Measurements from ENCODE around the gene ANKRD13A. TPM values are rescaled to one million over a fixed set of nuclear protein-coding genes. Genes with fewer than 3 reads are reported as not detected.

Gene ANKRD13A
- total RNA-seq: 50.9 TPM

DNA sequence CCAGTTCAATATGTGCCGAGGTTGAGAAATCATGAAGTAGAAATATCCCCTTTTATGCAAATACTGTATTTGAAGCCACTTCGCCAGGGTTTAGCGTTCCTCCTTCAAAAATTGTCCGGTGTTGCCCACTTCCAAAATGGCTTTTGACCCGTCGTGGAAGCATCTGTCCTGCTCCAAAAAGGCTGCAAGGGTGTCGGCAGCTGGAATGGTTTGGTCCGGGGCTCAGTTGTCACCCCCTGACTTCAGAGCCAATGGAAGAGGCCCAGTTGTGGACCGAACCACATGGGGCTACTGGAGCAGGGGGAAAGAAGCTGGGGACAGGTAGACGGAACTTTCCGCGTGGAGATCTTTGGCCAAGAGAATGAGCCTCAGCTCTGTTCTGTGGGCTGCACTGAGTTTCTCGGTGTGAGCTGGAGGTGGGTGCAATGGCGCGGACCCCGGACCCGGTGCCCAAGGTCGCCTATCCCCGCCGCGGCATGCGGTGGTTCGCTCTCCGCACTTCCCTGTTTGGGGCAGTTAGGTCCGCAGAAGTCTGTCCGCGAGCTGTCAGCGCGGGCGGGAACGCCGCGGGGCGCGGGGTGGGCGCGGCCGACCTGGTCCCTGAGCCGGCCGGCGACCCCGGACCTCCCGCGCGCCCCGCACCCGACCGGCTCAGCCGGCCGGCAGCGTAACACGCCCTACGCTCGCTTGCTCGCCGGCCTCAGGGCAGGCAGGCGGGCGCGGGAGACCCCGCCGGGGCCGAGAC, at the start of gene ANKRD13A:
Gene ANKRD13A, plus strand, starts transcription at position 527 of the 745 bp plus-strand sequence. CDS start 259 bp downstream, outside the sequence.
- peak; percentile 95 for DNase-seq (ENCODE audit: low spot score)

DNA sequence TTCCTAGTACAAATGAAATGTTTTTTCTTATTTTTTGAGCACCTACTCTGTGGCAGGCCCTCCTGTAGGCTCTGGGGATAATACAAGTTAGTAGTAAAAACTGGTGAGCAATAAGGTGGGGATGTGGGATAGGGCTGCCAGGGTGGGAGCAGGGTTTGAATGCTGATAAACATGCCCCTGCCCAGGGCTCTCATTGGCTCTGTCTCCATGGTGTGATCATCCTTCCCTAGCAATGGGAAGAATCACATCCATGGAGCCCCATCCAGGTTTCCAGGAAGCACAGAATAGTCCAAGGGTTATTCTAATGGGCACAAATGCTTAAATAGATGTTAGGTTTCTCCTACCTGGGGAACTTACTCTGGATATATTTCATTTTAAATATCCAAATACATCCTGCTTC, 48.6 kb upstream of the ANKRD13A start:
- no peak for DNase-seq (ENCODE audit: low spot score)

DNA sequence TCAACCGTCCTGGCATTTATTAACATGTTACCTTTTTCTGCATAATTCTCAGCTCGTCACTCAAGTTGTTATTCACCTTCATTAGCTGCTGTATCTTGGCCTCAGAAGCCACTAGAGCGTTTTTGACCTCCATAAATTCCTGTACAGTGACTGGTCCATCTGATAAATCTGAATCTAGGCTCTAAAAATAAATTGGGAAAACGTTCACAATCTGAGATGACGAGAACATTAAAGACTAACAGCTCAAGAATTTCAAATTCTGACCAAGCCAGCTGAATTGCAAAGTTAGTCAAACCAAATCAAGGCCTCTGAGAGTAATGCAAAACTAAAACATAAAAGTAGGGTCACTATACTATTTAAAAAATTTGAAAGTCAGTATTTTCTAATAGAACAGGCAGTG, 48.1 kb upstream of the ANKRD13A start:
- no peak for DNase-seq (ENCODE audit: low spot score)

DNA sequence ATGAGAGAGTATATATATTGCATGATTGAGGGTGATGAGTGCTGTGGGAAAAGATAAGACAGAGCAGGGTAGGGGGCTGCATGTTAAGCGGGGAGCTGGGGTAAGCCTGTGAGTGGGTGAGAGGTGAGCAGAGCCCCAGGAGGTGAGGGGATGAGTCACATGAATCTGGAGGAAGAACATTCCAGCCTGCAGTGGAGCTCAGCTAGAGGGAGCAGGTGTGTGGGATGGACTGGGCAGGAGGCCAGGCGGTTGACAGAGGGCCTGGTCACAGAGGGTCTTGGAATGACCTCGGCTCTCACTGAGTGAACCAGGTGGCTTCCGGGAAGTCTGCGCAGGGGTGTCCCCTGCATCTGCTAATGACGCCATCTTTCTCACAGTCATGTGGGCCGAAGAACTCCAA, 47.5 kb upstream of the ANKRD13A start:
- DNase-seq (ENCODE audit: low spot score): no peak

DNA sequence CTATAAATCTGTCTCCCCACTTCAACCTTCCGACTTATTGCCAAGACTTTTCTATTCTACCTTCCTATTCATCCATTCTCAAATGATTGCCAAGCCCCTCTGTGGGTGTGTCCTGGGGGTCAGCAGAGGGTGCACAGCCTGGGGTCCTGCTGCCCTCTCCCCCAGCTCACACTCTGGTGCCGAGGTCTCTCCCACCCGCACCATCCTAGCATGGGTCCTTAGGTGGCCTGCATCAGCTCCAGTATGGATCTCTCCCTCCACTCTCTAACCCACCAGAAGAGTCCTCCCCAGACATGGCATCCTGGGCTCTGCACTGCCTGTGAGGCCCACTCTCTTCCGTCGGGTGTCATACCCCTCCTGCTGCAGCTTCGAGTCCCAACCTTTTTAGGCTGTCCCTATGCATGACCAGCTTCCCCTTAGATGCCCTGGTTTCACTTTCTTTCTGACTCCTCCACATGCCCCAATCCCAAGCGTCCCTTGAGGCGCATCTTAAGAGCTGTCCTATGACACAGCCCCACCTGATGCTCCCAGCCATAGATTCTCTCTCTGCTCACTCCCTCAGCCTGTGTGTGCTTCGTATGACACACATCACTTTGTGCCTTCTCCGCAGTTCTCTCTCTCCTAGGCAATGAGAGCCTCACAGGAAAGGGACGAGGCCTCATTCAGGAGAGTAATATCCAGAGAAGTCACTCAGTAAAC, 46.9 kb upstream of the ANKRD13A start:
- no peak for DNase-seq (ENCODE audit: low spot score)

DNA sequence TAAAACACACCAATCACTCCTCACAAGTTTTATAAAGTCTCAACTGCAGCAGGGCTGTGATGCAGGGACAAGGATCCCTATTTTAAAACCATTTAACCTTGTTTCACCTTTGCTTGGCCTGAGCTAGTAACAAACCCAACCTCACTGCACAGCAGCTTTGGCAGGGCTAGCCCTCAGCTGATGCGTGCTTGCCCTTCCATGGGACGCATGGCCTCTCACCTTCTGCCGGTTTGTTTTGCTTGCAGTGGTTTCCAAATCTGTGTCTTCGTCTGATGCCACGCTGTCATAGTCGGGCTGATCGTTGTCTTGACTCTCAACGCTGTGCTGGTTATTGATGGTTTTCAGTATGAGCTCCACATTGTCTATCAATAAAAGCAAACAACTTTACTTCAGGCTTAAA, 46.4 kb upstream of the ANKRD13A start:
- no peak for DNase-seq (ENCODE audit: low spot score)

DNA sequence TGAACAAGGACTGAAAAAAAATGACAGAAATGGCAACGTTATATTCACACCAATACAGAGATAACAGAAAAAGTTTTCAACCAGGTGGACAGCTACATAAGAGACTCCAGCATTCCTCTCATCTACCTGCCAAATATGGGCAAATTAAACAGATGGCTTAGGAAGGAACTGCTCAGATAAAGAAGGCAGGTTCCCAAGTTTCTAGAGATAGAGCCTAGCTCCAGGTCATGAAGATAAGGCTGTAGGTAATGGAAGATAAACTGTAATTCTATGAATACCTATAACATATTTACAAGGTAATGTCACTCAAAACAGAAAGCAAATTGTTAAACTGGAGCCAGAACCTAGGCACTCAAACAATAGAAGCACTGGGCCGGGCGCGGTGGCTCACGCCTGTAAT, 45.6 kb upstream of the ANKRD13A start:
- DNase-seq (ENCODE audit: low spot score): no peak

DNA sequence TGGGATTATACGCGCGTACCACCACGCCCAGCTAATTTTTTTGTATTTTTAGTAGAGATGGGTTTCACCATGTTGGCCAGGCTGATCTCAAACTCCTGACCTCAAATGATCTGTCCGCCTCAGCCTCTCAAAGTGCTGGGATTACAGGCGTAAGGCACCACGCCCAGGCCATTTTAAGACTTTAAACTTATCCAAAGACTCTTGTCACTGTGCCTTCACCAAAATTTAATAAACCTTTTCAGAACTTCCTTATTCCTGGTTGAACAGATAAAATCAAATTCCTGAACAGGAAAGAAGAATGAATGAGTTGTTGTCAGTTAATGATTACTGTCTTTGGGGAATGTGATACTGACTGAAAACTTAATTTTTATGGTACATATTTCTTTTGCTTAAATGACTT, 40.9 kb upstream of the ANKRD13A start:
- DNase-seq (ENCODE audit: low spot score): no peak

DNA sequence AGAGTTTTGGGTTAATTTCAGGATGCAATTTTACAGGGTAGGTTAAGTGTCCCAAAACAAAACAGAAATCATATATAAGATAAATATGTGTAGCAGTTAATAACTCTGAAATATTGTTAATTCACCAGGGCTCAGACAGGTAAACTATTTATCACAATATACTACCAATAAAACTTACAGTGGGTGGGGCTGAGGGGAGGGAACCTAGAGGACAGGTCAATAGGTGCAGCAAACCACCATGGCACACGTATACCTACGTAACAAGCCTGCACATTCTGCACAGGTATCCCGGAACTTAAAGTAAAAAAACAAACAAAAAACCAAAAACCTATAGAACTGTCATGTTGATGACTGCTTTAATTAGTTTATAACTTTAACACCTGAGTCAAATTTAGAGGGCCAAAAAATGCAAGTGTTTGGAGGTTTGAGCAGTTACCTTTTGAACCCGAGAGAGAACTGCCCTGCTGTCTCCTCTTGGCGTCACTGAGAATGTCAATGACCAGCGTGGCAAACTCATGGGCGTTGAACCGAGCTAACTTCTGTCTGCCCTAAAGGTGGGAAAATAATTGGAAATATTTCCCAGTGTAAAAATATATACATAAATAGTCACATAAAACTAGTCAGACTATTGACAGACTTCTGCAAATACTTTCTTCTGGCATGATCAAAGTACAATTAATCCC, 39.7 kb upstream of the ANKRD13A start:
- no peak for DNase-seq (ENCODE audit: low spot score)

DNA sequence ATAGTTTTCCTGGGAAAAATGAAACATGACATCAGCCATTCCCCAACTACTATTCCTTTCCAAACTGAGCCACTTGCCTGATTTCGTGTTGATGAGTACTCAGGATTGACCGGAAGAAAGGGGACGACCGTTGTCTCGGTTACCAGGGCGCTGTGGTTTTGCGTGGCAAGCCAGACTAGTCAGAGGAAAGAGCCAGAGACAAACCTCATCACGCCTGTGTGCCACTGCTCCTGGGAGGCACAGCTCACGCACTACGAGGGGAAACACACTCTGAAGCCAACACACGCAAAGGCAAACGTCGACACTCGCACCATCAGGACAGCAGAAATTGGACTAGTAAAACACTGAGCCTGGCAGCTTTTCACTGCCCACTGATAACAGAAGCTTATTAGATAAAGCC, 38.0 kb upstream of the ANKRD13A start:
- no peak for DNase-seq (ENCODE audit: low spot score)

DNA sequence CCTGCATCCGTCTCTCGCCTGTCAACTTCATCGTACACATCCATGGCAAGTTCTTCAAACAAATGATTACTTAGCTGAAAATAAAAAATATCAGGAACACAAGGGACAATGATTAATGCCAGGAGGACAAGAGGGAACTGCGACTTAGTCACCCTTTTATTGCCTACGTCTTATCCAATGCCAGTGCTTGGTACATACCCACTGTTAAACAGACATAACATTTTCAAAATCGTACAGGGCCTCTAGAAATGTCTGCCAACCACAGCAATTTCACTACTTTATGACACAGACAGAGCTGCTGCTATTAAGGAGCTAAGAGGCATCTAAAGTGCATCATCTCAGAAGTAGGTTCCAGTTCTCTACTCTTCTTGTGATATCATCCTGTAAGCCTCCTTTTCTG, 37.6 kb upstream of the ANKRD13A start:
- no peak for DNase-seq (ENCODE audit: low spot score)

DNA sequence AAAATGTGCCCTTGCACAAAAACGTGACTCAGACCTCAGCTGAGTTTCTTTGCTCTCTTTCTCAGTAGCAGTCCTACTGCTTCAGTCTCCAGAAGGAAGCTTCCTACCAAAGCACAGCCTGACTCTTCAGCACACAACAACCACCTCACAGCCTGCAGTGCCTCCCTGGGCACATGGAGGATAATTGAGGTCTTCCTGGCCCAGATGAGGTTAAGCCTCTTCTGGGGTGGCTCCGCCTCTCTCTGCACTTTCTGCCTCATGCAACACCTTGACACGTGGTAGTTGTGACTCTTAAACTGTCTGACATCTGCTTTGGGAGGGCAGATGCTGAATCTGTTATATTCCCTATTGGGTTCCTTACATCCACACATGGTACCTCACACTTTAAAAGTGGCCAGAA, 36.8 kb upstream of the ANKRD13A start:
- DNase-seq (ENCODE audit: low spot score): no peak

DNA sequence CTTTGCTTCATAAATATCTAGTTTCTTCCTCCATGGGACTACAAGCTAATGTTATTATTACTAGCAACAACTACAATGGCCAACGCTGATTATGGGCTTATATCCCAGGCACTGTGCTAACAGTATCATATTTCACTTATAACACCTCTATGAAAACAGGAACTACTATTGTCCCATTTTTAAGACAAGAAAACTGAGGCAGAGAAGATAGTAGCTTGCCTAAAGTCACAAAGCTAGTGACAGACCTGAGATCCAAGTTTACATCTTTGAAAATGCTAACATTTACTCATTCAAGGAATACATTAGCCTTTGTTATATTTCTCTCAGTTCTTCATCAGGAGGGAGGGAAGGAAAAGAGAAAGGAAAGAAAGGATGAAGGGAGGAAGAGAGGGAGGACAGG, 35.9 kb upstream of the ANKRD13A start:
- DNase-seq (ENCODE audit: low spot score): no peak

DNA sequence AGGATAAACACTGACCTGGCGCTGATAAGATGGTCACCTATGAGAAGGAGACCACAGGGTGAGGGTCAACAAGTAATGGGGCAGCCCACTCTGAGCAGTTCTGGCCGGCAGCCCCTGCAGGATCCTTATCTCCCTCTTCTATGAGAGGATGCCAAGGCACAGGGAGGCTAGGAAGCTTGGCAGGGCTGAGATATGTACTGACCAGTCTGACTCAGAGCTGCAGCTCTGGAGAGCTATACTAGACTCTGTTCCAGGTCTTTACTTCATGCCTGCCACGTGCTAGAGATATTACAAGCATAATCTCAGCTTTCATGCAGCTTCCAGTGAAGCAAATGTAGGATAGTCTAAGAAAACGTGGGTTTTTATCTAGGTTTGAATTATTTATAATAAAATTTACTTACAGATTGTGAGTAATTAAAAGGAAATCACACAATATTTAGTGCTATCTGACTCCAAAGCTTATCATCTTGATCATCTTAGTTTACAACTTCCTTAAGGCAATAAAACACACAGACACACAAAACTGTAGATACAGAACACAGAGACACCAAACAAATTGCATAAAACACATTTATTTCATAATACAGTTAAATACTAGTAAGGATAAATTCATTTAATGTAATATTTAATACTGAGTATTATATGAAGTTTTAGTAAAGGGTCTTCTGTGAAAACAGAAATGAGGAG, 35.3 kb upstream of the ANKRD13A start:
- DNase-seq (ENCODE audit: low spot score): peak; percentile 59

DNA sequence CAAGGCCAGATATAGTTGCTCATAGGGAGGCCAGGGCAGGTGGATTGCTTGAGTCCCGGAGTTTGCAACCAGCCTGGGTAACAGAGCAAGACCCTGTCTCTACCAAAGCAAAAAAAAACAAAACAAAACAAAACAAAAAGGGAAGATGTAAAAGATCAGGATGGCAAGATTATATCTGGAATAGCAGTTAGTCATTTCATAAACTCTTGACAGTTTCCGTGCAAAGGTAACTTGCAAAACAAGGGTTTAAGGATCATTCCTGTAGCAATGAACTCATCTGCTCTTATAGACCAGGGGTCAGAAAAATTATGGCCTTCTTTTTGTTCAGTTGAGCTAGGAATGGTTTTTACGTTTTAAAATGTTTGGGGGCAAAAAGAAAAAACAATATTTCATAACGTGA, 32.7 kb upstream of the ANKRD13A start:
- no peak for DNase-seq (ENCODE audit: low spot score)

DNA sequence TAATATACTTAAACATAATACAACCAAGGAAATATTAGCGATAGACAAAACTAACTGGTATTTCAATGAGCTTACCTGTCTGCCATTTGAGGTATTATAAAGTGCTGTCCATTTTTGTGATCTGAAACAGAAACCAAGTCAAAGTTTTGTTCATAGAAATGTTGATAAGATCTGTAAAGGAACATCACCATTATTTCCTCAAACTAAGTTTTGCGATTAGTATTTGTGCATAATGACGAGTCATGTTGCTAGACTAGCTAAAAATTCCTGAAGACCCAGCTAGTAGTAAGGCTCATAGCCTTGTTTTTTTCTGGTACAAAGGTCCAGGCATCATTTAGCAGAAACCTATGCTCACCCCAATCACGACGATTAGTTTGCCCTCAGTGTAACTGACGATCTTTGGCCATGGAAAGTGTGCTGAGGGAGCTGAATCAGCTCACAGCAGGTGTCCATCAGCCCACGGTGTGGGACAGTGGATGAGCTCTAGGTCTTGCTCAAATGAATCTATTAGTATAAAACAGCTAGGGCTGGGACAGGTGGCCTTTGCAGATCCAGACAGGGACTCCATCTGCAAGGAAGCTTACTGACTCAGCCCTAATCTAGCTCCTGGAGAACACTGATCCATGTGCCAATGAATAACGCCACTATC, 31.7 kb upstream of the ANKRD13A start:
- DNase-seq (ENCODE audit: low spot score): no peak

DNA sequence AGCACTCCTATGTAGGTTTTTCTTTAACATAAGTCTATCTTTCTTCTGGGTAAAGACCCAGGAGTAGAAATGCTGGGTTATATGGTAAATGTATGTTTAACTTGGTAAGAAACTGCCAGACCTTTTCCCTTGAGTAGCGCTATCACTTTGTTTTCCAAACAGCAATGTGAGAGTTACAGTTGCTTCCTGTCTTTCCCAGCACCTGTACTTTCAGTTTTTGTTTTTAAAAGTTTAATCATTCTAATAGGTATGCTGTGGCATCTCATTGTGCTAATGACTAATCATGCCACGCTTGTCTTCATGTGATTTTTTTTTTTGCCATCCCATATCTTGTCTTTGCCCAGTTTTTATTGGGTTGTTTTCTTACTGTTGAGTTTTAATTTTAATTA, 31.2 kb upstream of the ANKRD13A start:
- no peak for DNase-seq (ENCODE audit: low spot score)

DNA sequence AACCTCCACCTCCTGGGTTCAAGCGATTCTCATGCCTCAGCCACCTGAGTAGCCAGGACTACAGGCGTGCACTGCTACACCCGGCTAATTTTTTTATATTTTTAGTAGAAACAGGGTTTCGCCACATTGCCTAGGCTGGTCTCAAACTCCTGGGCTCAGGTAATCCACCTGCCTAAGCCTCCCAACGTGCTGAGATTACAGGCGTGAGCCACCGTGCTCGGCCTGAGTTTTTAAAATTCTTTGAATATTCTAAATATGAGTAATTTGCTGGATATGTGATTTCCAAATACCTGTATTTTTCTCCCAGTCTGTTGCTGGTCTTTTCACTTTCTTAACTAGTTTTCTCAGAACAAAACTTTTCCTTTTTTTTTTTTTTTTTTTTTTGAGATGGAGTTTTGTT, 30.4 kb upstream of the ANKRD13A start:
- DNase-seq (ENCODE audit: low spot score): no peak

DNA sequence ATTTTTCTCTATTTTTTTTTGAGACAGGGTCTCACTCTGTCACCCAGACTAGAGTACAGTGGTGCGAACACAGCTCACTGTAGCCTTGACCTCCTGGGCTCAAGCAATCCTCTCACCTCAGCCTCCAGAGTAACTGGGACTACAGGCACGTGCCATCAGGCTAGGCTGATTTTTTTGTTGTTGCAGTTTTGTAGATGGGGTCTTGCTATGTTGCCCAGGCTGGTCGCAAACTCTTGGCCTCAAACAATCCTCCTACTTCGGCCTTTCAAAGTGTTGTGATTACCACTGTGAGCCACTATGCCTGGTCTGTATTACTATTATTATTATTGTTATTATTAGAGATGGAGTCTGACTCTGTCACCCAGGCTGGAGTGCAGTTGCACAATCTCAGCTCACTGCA, 26.4 kb upstream of the ANKRD13A start:
- DNase-seq (ENCODE audit: low spot score): no peak

DNA sequence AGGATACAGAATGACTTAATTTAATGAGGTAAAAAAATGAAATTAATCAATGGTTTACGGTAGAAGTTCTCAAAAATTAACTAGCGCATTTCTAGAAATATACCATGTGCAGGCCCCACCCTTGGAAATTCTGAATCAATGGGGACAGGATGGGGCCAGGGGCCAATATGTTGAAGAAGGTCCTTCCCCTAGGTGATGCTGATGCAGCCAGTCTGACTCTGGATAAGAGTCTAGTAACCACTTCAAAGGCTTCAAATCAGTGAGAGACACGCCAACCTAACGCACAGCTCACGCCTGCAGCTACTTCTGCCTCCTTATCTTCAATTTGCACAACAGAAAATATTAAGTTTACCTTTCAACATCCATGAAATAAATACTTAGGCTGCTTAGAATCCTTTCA, 17.9 kb upstream of the ANKRD13A start:
- no peak for DNase-seq (ENCODE audit: low spot score)

DNA sequence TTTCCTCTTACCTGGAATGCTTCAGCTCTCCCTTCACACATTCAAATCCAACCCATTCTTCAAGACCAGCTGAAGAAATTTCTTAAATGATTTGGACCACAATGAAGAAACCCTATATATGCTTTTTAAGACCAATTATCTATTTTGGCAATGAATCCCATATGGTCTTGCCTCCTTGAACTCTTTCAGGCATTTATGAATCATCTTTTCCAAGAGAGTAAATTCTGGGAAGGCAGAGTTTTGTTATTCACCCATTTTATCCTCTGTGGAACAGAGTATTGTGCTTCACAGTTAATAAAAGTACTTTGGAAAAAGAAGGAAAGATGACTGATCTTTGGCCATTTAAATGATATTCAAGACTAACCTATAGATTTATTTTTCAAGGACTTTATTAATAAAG, 17.0 kb upstream of the ANKRD13A start:
- DNase-seq (ENCODE audit: low spot score): no peak
